Kidney epithelial cell (primary cell): ENCODE measurements around the gene KCNMB4. TPM values are rescaled to one million over a fixed set of nuclear protein-coding genes. Genes with fewer than 3 reads are reported as not detected.

ENCODE experiments used
- DNase-seq: peaks from one replicate; pipeline ENCODE4 v3.0.0-alpha.2; 2010; ENCODE audit warnings: low read depth
- H3K27me3 ChIP-seq: 2 replicates; pipeline ENCODE4 v1.6.0; 2011; ENCODE audit warnings: low read length; ENCODE audit not compliant: control insufficient read depth, insufficient read depth
- H3K36me3 ChIP-seq: 2 replicates; pipeline ENCODE4 v1.5.1; 2011; ENCODE audit warnings: low read length; ENCODE audit not compliant: control insufficient read depth, insufficient read depth
- H3K4me3 ChIP-seq: 2 replicates; pipeline ENCODE4 v1.5.1; 2011; ENCODE audit warnings: low read depth, mild to moderate bottlenecking, control low read depth, low read length
- total RNA-seq: library from RNA; depleted of rRNA; stranded (reverse); fragments of >200 nt; gene quantifications from 2 replicates; pipeline ENCODE4 v1.2.3, GENCODE V29; 2015
- TF ChIP-seq, protein P1 (sequence below): IDR thresholded peaks from 2 replicates; pipeline ENCODE4 v1.5.1; 2011; ENCODE audit warnings: mild to moderate bottlenecking, moderate library complexity, low read length, control low read depth, inconsistent platforms; ENCODE audit not compliant: insufficient read depth, poor library complexity, severe bottlenecking

Gene KCNMB4
- total RNA-seq, 1 donor from 2014 or later, result 1.6 TPM

DNA sequence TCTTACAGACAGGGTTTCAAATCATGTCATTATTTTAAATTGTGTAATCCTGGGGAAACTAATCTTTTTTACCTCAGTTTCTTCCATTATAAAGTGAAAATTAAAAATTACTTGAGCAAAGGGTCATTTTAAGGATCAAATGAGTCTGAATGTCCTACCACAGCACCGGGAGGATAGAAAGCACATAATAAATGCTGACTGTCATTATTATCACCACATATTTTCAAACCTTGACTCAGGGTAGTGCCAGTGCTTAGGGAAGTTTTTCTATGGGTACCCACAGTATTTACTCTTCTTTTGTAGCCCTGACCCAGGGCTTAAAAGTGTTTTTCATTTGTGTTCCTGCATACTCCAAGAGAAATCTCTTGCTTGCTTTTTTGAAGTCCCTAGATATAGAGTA is 60.5 kb downstream of the KCNMB4 start:
- no peak for DNase-seq
- TF ChIP-seq, protein P1, sequence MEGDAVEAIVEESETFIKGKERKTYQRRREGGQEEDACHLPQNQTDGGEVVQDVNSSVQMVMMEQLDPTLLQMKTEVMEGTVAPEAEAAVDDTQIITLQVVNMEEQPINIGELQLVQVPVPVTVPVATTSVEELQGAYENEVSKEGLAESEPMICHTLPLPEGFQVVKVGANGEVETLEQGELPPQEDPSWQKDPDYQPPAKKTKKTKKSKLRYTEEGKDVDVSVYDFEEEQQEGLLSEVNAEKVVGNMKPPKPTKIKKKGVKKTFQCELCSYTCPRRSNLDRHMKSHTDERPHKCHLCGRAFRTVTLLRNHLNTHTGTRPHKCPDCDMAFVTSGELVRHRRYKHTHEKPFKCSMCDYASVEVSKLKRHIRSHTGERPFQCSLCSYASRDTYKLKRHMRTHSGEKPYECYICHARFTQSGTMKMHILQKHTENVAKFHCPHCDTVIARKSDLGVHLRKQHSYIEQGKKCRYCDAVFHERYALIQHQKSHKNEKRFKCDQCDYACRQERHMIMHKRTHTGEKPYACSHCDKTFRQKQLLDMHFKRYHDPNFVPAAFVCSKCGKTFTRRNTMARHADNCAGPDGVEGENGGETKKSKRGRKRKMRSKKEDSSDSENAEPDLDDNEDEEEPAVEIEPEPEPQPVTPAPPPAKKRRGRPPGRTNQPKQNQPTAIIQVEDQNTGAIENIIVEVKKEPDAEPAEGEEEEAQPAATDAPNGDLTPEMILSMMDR, result no peak
- H3K27me3 ChIP-seq, result no peaks in the 10 kb centered on the region
- no peaks in the 10 kb centered on the region for H3K36me3 ChIP-seq
- no peak overlapping the region for H3K4me3 ChIP-seq

DNA sequence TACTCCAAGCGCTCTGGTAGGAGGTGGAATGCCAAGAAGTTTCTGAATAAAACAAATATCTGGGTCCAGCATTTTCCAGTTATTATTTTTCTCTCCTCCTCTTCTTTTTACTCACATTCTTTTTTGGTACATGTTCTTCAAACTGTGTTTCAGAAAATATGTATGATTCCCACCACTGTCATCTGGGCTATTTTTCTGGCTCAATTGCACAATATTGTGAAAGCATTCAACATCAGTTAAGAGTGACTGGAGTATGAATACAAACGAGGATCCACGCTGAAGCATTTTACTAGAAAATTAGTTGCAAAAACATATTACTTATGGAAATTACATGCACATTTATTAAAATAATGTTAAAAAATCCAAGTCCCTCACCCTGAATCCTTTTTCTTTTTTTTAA is 61.5 kb downstream of the KCNMB4 start:
- TF ChIP-seq, protein P1, result no peak
- DNase-seq, result no peak
- Histone ChIP-seq H3K27me3 (no peaks in the 10 kb centered on the region), H3K36me3 (no peaks in the 10 kb centered on the region), H3K4me3 (no peak overlapping the region)

- H3K4me3 ChIP-seq, result no peak overlapping the region
Observed at GRCh38 chr12:70430400-70430799, 64.3 kb downstream of the KCNMB4 start.

GRCh38 chr12:70436836-70437235 is 70.7 kb downstream of the KCNMB4 start:
- Histone ChIP-seq H3K36me3 (no peaks in the 10 kb centered on the region), H3K4me3 (no peak overlapping the region), H3K27me3 (no peaks in the 10 kb centered on the region)
- TF ChIP-seq, protein P1, result no peak
- DNase-seq, result no peak

More at GRCh38 chr12:70430400-70430799, 64.3 kb downstream of the KCNMB4 start:
- TF ChIP-seq, protein P1, result no peak
- no peak for DNase-seq
- no peaks in the 10 kb centered on the region for H3K36me3 ChIP-seq
- no peaks in the 10 kb centered on the region for H3K27me3 ChIP-seq

DNA sequence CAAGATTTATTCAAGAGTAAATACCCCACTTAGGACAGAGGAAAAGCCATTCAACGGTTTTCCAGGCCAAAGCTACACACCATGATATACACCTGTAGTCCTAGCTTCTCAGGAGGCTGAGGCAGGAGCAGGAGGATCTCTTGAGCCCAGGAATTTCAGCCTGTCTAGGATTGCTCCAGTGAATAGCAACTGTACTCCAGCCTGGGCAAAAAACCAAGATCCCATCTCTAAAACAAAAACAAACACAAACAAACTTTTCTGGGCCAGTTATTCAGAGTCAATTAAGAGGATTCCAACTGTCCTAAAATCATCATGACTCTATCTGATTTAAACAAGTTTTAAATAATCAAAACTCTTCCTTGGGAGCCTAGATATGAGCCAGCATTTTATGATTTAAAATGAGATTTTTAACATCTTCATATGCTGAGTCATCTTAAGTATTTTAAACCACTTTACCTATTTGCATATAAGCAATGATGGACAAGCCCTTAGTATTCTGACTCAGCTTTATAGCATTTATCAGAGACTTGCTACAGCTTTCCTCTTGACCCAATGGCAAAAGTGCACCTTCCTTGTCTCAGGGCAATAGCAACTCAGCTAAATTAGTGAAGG is 77.1 kb downstream of the KCNMB4 start:
- TF ChIP-seq, protein P1, result no peak
- DNase-seq, result no peak
- no peaks in the 10 kb centered on the region for H3K27me3 ChIP-seq
- H3K36me3 ChIP-seq, result no peaks in the 10 kb centered on the region
- H3K4me3 ChIP-seq, result no peak overlapping the region

- DNase-seq, result no peak
- Histone ChIP-seq H3K27me3 (no peaks in the 10 kb centered on the region), H3K4me3 (no peak overlapping the region), H3K36me3 (no peaks in the 10 kb centered on the region)
- TF ChIP-seq, protein P1, result no peak
Observed at GRCh38 chr12:70444903-70445302, 78.8 kb downstream of the KCNMB4 start.
